HG03354 (cell line): ENCODE results near the gene PXMP4.
A peak's percentile ranks its signal among the peaks of the same experiment; 100 is the strongest.

Source experiments
- ATAC-seq: cut with Tn5 transposase; IDR thresholded peaks from one replicate; pipeline ENCODE4 v1.9.1; 2021; ENCODE audit warnings: mild to moderate bottlenecking; ENCODE audit not compliant: unreplicated experiment, poor library complexity, severe bottlenecking

PXMP4 gene

GRCh38 chr20:33733654-33734576 lies 13.8 kb upstream of the PXMP4 start:
- no peak for ATAC-seq

GRCh38 chr20:33732166-33732970 lies 12.3 kb upstream of the PXMP4 start:
- peak; percentile 61 for ATAC-seq

GRCh38 chr20:33731693-33732165 lies 11.6 kb upstream of the PXMP4 start, which contains the start of gene ZNF341:
TSS of gene ZNF341 (plus strand) at chr20:33731996. CDS start at chr20:33732022, 26 bp downstream.
- peak; percentile 74 for ATAC-seq

GRCh38 chr20:33730946-33731692 lies 11.0 kb upstream of the PXMP4 start:
- ATAC-seq: no peak

GRCh38 chr20:33729101-33729500 lies 9.0 kb upstream of the PXMP4 start:
- no peak for ATAC-seq

- ATAC-seq: no peak
These were observed 8.4 kb upstream of the PXMP4 start for GRCh38 chr20:33728463-33728862.

- ATAC-seq: no peak
These were observed 7.7 kb upstream of the PXMP4 start for GRCh38 chr20:33727806-33728205.

- ATAC-seq: no peak
These were observed 7.0 kb upstream of the PXMP4 start for GRCh38 chr20:33727115-33727479.

GRCh38 chr20:33725607-33726264 lies 5.6 kb upstream of the PXMP4 start:
- ATAC-seq: no peak

- ATAC-seq: no peak
These were observed 4.5 kb upstream of the PXMP4 start for GRCh38 chr20:33724439-33725094.

- no peak for ATAC-seq
These were observed 1.5 kb upstream of the PXMP4 start for GRCh38 chr20:33721391-33722140.

GRCh38 chr20:33719277-33719988 lies 677 bp downstream of the PXMP4 start:
- ATAC-seq: peak; percentile 3

GRCh38 chr20:33716498-33716897 lies 3.6 kb downstream of the PXMP4 start:
- ATAC-seq: no peak

GRCh38 chr20:33713865-33714367 lies 6.2 kb downstream of the PXMP4 start:
- no peak for ATAC-seq

GRCh38 chr20:33711446-33711738 lies 8.7 kb downstream of the PXMP4 start:
- no peak for ATAC-seq

- no peak for ATAC-seq
These were observed 9.2 kb downstream of the PXMP4 start for GRCh38 chr20:33710681-33711445.
